ENCODE data around the gene PSAT1.

DNA sequence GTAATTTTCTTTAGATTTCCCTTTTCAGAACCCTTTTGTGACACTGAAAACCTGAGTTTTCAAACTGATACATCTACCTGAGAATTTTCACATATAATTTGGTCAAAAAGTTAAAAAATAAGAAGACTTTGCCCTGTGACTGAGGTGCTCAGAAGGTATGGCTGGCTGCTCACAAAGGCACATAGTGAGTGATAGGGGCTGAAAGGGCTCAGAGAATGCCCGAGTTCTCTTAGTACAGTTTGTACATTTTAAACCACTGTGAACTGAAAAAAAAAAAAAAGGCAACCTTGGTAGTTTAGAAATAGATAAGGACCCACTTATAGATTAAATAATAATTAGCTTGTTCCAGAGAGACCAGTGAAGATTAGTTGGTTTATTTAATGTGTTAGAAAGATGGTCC lies 18.1 kb upstream of the PSAT1 start:
- TF ChIP-seq, protein P1, sequence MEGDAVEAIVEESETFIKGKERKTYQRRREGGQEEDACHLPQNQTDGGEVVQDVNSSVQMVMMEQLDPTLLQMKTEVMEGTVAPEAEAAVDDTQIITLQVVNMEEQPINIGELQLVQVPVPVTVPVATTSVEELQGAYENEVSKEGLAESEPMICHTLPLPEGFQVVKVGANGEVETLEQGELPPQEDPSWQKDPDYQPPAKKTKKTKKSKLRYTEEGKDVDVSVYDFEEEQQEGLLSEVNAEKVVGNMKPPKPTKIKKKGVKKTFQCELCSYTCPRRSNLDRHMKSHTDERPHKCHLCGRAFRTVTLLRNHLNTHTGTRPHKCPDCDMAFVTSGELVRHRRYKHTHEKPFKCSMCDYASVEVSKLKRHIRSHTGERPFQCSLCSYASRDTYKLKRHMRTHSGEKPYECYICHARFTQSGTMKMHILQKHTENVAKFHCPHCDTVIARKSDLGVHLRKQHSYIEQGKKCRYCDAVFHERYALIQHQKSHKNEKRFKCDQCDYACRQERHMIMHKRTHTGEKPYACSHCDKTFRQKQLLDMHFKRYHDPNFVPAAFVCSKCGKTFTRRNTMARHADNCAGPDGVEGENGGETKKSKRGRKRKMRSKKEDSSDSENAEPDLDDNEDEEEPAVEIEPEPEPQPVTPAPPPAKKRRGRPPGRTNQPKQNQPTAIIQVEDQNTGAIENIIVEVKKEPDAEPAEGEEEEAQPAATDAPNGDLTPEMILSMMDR (IDR thresholded peaks at IDR 0.05): no peak
- TF ChIP-seq POLR2A (IDR thresholded peaks at IDR 0.05): no peak

Measured in testis (tissue), 2 donors.